Stimulated activated CD4-positive, alpha-beta T cell treated with anti-CD3 and anti-CD28 coated beads, Interleukin-4, amount 100 ng/mL, for 1 hour (primary cell): ENCODE measurements around the gene DIPK1C.

Experiments used
- DNase-seq: peaks from one replicate; pipeline ENCODE4 v3.0.0-alpha.2; 2020

The DIPK1C gene

DNA sequence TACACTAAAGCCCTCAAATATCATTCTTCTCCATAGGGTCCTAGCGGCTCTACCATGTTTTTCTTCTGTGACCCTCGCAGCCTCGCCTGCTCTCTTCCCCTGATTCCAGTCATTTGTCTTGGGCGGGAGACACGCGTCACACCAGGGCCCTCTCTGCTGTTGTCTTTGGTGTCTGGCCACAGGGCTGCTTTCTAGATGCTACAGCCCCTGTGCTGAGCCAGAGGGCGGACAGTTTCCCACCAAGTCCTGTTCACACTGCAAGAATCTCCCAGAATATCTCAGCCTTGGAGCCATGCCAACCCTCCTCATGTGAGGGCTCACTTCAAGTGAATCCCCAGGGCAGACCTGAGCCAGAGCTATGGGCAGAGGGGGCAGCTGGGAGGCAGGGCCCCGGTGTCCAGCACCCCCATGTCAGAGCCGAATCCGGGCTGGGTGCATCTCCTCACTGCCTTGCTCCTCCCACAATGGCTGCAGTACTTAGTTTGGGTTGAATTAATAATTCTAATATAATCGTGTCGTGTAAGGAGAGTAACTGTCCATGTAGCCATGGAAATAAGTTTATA lies 42.1 kb downstream of the DIPK1C start:
- DNase-seq = no peak

DNA sequence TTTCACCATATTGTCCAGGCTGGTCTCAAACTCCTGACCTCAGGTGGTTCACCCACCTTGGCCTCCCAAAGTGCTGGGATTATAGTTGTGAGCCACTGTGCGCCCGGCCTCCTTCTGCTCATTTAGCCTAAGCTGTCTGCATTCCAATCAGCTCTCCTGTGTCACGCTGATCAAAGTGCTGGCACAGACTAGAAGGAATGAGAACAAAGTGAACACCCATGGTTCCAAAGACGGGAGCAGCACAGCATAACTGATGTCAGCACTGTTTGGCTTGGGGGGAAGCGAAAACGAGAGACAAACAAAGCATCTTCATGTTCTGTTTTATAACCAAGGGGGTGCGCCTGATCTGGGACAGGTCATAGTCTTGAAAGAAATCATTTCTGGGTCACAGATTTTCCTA lies 43.3 kb downstream of the DIPK1C start:
- DNase-seq = no peak

DNA sequence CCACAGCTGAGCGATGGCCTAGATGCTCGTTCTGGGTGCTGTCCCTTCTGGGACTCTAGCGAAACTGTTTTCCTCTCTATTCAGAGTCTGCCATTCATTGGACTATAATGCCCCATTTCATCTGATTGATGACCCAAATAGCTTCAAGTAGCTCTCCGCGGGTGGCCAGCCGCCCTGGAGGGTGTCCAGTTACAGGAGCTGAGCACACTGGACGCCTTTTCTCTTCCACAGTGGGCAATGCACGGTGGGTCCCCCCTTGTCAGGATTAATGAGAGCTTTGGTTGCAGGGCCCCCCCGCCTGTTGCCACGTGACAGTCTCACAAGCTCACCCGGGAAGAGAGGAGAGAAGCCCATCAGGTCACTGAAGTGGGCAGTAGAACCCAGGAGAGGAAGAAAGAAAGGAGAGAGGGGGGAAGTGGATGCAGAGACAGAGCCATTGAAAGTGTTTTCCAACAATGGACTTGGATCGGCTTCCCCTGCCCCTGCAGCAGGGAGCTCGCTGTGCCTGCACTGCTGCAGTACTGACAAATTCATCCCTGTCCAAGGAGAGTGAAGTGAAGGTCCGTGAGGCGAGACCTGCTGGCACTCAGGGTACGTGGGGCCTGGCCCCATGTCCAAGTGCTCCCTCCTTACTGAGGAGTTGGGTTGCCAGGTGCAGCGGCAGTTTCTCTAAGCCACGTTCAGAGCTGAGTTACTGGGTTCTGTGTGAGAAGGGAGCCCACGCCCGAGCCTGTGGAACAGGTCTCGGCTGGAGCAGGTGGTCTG lies 44.8 kb downstream of the DIPK1C start:
- DNase-seq = no peak

DNA sequence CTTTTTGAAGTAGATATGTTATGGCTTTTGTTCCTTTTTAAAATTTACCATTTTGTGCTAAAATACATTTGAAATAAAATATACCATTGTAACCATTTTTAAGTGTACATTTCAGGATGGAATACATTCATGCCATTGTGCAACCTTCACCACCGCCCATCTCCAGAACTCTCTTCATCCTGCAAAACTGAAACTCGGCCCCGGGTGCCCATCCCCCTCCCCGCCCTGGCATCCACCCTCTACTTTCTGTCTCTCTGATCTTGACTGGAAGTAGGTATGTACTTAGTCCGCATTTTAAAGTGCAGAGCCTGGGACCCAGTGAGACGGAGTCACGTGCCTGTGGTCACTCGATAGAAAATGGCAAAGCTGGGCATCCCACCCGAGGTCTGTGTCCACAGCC lies 45.6 kb downstream of the DIPK1C start:
- no peak for DNase-seq

DNA sequence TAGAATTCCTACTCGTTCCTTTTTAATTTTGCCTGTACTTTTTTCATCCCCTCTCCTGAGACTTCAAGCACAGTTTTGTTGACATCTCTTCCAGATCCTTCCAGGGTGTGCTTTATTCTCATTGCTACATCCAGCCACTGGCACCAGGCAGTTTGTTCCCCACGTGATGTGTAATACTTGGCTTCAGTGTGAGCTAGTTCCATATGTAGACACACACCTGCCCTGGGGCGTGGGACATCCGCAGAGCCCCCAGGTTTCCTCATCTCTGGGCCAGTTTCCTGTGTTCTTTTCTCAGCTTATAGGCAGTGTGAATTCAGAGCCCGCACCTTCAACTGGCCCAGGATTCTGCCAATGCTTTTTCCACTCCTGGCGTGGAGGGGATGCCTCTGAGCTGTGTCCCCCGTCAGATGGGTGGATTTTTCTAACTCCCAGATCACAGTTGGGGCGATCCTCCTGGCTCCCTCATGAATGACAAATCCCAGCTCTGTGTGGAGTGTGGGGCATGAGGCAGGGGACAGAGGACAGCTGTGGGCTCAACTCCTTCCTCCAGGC lies 46.6 kb downstream of the DIPK1C start:
- no peak for DNase-seq

DNA sequence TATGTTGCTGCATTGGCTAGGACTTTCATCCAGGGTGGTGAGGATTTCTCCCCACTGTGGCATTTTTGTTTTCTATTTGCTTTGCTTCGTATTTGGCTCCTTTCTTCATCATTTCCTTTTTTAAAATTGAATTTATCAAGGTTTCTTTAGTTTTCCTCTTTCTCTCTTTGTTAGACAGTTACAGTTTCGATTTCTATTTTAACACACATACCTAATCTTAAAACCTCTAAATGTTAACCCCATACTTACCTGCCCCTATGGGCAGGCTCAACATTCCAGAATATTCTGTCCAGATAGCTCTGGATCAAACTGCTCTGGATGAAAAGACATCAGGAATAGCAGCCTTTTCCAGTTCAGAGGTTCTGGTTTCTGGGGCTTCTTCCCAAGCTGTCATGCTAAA lies 49.2 kb downstream of the DIPK1C start:
- DNase-seq = no peak

DNA sequence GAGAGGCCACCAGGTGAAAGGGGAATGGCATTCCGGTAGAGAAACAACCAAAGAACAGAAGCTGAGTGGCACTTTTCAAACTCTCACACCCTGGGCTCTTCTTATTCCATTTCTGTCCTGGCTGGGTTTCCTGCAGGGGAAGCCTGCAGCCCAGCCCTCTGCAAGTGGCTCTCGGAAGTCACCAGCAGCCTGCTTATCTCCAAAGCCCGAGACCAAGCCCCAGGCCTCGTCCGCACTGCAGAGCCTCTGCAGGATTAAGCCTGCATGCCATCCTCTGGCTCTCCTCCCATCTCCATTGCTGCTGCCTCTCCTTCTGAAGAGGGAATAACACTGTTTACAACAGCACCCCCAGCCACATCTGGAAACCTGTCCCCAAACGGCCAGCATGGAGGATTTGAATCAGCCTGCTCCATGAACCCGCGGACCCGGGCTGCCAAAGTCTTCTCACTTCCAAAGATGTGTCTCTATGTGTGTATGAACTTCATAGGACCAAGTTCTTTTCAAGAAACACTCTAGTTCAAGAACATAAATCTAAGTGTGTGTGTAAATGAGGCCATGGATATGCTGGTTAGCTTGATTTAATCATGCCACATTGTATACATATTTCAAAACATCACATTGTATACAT lies 54.2 kb downstream of the DIPK1C start:
- no peak for DNase-seq

DNA sequence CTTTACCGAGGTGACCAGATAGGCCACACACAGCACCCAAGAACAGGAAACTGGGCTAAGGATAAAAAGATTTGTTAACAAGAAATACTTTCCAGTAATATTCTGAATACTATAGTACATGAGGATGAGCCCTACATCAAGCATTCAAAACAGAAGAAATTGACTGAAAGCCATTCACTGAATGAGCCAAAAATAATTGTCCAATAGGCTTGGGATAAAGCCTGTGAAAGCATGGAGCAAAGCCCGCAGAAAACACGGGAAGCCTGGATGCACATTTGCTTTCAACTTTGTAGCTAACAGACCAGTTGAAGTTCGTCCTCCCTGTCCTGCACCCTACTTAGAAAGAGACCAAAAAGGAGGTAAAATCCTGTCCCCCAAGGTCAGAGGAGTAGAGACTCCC lies 56.3 kb downstream of the DIPK1C start:
- no peak for DNase-seq

DNA sequence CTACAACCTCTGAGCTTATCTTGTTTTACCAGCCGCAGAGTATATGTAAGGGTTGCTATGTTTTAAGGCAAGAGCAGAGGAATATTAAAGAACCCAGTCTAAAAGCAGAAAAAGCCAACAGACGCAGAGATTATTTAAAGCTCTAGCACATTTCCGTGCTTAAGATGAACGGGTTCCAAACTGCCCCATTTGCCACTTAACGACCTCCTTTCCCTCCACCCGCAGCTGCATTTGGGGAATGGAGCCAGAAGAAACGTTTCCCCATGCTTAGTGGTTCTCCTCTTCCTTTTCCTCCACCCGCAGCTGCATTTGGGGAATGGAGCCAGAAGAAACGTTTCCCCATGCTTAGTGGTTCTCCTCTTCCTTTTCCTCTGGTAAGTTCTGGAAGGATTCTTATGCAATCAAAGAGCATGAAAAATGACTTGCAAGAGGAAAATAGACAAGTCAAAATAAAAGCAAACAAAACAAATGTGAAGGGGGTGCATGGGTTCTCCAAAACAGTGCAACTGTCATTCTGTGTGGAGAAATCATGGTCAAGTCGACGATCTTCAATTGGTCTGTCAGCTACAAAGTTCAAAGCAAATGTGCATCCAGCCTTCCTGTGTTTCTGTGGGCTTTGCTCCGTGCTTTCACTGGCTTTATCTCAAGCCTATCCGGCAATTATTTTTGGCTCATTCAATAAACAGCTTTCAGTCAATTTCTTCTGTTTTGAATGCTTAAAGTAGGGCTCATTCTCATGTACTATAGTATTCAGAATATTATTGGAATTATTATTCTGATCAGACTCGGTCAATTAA lies 57.8 kb downstream of the DIPK1C start:
- DNase-seq = no peak

DNA sequence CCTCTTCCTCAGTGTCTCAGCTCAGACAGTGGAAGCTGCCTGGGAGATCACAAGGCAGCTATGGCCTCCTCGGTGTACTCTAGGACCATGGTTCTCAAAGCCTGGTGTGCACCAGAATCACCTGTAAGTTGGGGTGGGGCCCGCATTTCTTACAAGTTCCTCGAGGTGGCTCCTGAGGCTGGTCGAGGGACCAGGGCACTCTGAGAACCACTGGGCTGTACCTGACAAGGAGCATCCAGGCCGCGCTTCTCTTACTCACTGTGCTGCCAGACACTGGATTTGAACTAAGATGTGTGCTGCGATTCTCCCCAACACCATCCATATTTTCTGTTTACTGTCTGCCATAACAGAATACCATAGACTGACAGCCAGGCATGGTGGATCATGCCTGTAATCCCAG lies 59.5 kb downstream of the DIPK1C start:
- DNase-seq = no peak

DNA sequence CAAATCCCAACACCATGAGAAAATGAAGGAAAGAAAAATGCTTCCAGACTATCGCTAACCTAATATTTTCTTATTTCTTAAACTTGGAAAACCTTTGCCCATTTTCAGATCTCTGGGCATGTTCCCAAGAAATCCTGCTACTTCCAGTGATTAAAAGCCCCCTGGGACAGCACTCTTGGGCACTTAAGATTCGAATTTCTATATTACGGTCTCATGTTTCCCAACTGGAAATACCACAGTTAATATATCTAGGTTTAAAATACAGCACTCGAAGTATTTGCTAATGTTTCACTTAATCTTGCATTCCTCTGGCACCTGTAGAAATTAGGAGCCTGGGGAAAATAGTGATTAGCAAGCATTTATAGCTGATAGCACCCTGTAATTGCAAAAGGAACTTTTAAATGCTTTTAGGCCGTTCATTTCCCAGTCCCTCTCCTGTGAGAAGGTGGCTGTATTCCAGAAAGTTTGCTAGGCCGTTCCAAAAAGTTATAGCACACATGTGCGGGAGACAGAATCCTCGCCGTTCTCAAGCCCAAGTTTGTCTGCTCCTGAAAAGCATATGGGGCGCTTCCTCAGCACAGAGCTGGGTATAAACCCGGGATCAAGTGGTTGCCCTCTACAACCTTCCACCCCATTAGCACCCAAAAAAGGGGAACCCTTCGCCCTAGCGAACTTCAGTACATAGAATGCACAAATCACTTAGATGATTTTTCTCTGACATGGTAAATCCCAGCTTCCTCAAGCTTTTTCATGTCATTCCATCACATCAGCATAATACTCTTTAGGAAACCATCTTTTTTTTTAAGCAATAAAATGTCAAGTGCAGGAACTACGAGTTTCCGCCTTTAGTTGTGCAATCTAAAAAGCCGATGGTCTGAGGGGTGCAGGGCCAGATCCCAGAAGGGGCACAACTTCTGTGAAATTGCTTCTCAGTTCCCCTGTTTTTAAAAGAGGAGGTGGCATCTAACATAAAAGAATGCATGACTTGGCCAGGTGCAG lies 60.6 kb downstream of the DIPK1C start:
- no peak for DNase-seq

DNA sequence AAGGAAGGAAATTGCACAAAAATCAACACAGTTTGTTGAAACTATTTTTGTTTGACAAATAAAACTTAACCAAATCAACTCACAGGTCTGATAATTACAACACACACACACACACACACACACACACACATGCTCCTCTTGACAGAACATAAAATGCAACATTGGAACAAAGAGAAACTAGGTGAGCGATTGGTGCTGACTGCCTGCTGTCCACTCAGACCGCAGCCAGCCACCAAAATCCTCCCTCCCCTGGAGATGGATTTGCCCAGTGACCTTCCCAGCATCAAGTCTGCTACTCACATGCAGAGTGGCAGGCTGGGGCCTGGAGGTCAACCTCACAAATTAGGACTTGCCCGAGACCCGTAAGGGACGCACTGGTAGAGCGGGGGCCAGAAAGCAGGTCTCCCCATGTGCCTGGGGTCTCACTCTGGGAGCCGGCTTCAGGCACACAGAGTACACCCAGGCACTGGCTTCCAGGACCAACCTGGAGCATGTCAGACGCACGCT lies 61.4 kb downstream of the DIPK1C start:
- DNase-seq = no peak

DNA sequence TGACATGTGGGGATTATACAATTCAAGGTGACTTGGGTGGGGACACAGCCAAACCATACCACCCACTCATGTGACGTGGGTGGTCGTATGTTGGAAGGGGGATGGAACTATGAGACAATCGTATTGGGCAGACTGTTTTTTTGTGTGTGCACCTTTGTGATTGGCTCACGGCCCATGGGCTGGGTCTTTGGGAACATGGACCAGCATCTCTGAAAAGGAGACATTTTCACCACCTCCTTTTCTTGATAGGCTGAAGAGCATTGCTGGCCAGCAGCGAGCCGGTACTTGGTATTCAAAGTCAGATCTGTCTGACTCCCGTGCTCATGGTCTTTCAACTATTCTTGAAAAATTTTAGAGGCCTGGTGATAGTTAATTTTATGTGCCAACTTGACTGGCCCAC lies 62.1 kb downstream of the DIPK1C start:
- DNase-seq = no peak

DNA sequence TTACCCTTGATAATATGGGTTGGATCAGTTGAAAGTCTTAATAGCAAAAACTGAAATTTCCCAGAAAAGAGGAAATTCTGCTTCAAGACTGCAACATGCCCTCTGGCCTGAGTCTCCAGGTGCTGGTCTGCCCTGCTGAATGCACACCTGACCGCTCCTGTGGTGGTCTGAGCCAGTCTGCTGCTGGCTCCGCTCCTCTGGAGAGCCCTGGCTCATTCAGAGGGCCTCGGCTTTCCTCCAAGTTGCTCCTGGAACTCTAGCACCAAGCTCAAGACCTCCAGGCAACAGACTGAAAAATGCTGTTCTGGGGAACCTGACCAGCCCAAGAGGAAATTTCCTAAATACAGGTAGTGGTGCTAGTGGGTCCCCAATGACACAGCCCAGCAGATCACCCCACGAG lies 64.8 kb downstream of the DIPK1C start:
- no peak for DNase-seq

DNA sequence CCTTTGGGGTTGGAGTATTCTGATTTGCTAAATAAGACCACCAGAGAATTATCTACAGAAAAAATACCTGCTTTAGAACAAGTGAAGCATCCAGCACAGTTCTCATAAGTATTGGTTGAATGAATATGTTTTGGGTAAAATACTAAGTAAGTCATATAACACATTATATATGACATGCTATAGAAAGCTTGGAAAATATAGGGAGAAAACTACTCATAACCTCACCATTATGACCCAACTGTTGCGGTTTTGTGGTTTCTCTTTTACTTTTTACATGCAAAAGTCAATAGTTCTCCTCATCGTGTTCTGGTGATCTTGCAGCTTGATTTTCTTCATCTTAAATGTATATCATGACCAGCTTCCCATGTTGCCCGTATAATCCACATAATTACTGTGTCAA lies 66.2 kb downstream of the DIPK1C start:
- DNase-seq = no peak

DNA sequence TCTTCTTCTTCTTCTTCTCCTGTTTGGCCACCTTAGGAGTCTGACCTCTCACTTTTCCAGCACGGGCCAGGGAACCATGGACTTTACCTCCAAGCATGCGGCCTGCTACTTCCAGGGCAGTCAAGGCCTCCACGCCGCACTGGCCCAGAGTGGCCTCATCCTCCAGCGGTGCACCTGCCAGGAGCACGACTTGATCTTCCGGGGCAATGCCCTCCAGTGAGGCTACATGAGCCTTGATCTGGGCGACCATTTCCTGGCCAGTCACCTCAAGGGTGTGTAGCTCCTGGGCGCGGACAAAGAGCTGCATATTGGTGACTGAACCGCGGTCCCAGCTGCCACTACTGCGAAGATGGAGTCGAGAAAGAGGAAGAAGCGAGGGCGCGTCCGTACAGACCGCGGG lies 67.1 kb downstream of the DIPK1C start:
- DNase-seq = no peak

DNA sequence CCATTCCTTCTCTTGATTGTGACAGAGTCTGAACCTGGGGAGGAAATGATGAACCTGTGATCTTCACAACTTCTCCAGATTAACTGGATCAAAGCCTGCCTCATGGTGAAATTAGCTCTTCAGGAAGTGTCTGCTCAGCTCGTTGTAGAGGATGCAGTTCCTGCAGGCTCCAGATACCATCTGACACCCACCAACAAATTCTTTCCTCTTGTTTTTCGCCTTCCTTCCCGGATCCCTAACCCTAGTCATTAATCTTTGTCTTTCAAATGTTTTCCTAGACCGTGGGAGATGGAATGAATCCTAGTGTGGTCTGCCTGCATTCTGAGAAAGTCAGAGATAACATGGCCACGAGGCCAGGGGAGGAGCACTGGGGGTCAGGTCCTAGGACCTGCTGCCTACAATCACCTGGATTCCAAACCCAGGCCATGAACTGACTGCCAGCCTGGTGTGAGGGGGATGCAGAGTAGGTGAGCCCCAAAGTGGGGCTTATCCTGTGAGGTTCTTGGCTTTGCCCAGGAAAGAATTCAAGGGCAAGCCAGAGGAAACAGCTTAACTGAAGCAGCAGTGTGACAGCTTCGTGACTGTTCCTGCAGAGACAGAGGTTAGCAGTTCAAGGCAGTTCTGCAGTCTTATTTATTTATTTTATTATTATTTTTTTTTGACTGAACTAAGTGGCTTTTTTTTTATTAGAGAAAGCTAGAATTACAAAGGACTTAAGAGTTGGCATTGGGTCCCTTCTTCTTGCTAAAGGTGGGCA lies 67.8 kb downstream of the DIPK1C start:
- DNase-seq = no peak

DNA sequence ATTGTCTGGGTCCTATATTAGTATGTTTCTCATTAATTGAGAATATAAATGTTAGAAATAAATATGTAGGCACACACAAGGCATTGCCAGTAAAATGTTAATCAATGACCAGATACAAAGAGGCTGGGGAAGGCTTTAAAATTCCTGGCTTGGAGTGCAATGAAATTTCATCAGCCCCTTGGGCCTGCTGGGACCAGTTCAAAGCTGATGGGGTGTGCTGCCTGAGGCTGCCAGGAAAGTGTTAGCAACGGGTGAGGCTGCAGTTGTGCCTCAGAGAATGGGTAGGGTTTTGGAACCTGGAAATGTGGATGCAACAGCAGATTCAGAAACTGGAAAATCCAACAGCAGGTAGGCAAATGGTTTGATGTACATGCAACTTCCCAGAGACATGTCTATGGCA lies 68.9 kb downstream of the DIPK1C start:
- no peak for DNase-seq

DNA sequence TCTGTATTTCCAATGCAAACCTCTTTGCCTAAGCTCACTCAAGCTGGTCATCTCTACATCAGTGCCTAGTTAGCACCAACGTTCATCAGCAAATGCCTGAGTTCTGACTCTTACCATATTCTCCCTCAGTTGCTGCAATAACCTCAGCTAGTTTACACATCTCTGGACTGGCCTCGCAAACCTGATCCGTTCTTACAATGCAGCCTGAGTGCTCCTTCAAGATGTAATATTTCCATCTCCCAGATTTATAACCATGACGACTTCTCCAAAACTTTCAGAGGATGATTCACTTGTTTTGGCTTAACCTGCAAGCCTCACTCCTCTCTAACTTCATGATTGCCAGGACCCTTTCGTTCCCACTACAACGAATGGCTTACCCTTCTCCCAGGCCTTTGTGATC lies 69.7 kb downstream of the DIPK1C start:
- DNase-seq = no peak
